Astrocyte of the cerebellum (primary cell): Measurements from ENCODE around the gene NFATC2.

Experiments used
- DNase-seq: peaks from one replicate; pipeline ENCODE4 v3.0.0-alpha.2; 2011; ENCODE audit warnings: low read depth
- H3K4me3 ChIP-seq: 2 replicates; pipeline ENCODE4 v1.5.1; 2011; ENCODE audit warnings: mild to moderate bottlenecking, low read depth, low read length, moderate library complexity
- in situ Hi-C: cut with HindIII; loops from 2 replicates; pipeline ENCODE4 v1.10.0; 2017; ENCODE audit warnings: low sequenced_read_pairs
- TF ChIP-seq, protein P1 (sequence below): IDR thresholded peaks from 2 replicates; pipeline ENCODE4 v1.5.1; 2012; ENCODE audit warnings: low read length, low read depth, moderate library complexity, mild to moderate bottlenecking; ENCODE audit errors: missing control alignments

The NFATC2 gene

GRCh38 chr20:51439160-51439689, 103.3 kb downstream of the NFATC2 start:
- TF ChIP-seq, protein P1, sequence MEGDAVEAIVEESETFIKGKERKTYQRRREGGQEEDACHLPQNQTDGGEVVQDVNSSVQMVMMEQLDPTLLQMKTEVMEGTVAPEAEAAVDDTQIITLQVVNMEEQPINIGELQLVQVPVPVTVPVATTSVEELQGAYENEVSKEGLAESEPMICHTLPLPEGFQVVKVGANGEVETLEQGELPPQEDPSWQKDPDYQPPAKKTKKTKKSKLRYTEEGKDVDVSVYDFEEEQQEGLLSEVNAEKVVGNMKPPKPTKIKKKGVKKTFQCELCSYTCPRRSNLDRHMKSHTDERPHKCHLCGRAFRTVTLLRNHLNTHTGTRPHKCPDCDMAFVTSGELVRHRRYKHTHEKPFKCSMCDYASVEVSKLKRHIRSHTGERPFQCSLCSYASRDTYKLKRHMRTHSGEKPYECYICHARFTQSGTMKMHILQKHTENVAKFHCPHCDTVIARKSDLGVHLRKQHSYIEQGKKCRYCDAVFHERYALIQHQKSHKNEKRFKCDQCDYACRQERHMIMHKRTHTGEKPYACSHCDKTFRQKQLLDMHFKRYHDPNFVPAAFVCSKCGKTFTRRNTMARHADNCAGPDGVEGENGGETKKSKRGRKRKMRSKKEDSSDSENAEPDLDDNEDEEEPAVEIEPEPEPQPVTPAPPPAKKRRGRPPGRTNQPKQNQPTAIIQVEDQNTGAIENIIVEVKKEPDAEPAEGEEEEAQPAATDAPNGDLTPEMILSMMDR = no peak
- H3K4me3 ChIP-seq = no peak overlapping the region
- in situ Hi-C loops = no loop called here
- no peak for DNase-seq

DNA sequence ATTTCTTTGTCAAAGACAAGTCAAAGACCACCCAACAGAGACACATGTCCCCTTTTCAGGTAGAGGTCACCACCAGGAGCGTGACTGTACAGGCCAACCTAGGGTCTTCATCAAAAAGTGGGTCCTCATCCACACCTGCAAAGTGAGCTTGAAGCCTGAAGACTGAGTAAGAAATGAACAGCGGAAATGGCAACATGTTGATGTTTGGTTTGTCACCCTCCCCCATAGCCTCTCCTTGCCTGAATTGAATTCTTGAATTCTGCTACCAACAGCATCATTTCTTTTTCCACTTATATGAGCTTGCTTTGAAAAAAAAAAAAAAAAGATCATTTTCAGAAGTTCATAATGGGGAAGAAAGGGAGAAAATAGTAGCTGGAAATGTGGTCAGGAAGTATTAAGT, 104.4 kb downstream of the NFATC2 start:
- no peak for DNase-seq
- in situ Hi-C loops = no loop called here
- no peak overlapping the region for H3K4me3 ChIP-seq
- TF ChIP-seq, protein P1 = no peak

DNA sequence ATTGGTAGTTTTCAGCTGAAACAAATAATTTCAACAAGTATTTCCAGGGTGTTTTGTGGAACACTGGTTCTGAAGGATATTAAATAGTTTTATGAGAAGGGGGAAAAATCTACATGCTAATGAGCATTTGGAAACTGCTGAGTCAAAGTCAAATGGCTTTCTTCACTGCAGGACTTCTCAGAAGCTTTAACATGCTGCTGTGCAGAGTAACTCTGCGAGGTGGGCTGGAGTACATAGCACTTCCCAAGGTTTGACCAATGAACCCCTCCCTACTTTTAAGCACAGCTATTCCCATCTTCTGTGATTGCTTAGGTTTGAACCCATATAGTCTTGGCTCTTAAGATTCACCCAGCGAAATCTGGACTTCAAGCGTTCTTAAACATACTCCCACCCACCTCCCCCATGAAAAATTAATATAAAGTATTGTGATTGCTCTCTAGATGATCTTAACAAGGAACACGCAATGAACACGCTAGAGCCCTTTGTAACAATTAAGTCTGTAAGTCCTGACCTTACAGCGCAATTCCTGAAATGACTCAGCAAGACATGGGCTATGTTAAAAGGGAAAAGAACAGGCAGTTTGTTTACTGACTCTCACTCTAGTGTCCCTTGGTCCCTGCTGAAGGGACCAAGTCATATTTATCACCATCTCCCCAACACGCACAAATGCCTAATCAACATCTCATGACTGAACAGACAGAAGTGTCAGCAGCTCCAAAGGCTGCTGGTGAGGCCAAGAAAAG, 105.2 kb downstream of the NFATC2 start:
- in situ Hi-C loops = no loop called here
- TF ChIP-seq, protein P1 = no peak
- no peak overlapping the region for H3K4me3 ChIP-seq
- no peak for DNase-seq

GRCh38 chr20:51434580-51435247, 107.8 kb downstream of the NFATC2 start:
- in situ Hi-C loops = no loop called here
- H3K4me3 ChIP-seq = no peak overlapping the region
- no peak for DNase-seq
- TF ChIP-seq, protein P1 = no peak

DNA sequence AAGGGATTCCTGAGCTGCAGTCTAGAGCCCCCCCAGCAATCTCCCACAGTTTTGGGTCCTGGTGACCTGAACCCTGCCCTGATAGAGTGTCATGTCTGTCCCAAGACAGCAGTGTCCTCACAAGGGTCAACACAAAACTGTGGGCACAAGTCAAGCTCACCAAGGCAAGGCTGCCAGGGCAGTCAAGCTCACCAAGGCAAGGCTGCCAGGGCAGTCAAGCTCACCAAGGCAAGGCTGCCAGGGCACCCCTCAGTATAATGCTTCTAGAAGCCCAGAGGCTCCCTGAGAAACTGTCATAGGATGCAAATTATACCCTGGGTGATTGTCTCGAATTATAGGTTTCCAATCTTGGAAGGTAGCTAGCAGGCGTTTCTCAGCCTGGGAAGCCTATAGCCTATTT, 108.5 kb downstream of the NFATC2 start:
- TF ChIP-seq, protein P1 = no peak
- in situ Hi-C loops = no loop called here
- H3K4me3 ChIP-seq = no peak overlapping the region
- no peak for DNase-seq

DNA sequence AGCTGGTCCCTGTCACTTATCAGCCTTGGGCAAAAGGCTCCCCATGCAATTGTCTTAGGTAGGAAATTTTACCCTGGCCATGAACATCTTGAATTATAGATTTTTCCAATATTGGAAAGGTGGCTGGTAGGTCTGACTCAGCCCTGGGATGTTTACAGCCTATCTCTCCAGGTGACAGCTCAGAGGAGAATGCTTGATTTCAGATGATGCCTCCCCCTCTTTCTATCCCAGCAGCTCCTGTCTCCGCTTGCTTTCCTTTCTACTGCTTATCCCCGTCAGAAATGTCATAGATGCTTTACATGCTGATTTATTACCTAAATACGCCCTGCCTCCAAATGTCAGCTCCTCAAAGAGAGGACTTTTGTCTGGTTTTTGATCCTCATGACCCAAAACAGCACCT, 109.6 kb downstream of the NFATC2 start:
- no peak overlapping the region for H3K4me3 ChIP-seq
- in situ Hi-C loops = no loop called here
- no peak for DNase-seq
- TF ChIP-seq, protein P1 = no peak
